Ishikawa (cell line): ENCODE data around the gene CNTNAP2.

Experiments
- CEBPB ChIP-seq: IDR thresholded peaks from 2 replicates; pipeline ENCODE4 v1.6.1; 2012
- CREB1 ChIP-seq: IDR thresholded peaks from 2 replicates; pipeline ENCODE4 v1.6.1; 2012; ENCODE audit warnings: low read depth
- EGR1 ChIP-seq: IDR thresholded peaks from 2 replicates; pipeline ENCODE4 v1.6.1; 2012
- EP300 ChIP-seq: IDR thresholded peaks from 2 replicates; pipeline ENCODE4 v1.6.1; 2012; ENCODE audit warnings: borderline replicate concordance
- RAD21 ChIP-seq: IDR thresholded peaks from 2 replicates; pipeline ENCODE4 v1.6.1; 2012; ENCODE audit warnings: low read depth
- TAF1 ChIP-seq: IDR thresholded peaks from 2 replicates; pipeline ENCODE4 v1.6.1; 2012; ENCODE audit warnings: low read depth, mild to moderate bottlenecking
- TCF12 ChIP-seq: IDR thresholded peaks from 2 replicates; pipeline ENCODE4 v1.6.1; 2012; ENCODE audit warnings: low read depth
- TEAD4 ChIP-seq: IDR thresholded peaks from 2 replicates; pipeline ENCODE4 v1.6.1; 2012
- YY1 ChIP-seq: IDR thresholded peaks from 2 replicates; pipeline ENCODE4 v1.6.1; 2012; ENCODE audit warnings: low read depth
- TF ChIP-seq, protein P1 (sequence below): IDR thresholded peaks from 2 replicates; pipeline ENCODE4 v1.6.1; 2012; ENCODE audit warnings: low read depth, mild to moderate bottlenecking
- TF ChIP-seq, protein P2 (sequence below): IDR thresholded peaks from 2 replicates; pipeline ENCODE4 v1.6.1; 2012

DNA sequence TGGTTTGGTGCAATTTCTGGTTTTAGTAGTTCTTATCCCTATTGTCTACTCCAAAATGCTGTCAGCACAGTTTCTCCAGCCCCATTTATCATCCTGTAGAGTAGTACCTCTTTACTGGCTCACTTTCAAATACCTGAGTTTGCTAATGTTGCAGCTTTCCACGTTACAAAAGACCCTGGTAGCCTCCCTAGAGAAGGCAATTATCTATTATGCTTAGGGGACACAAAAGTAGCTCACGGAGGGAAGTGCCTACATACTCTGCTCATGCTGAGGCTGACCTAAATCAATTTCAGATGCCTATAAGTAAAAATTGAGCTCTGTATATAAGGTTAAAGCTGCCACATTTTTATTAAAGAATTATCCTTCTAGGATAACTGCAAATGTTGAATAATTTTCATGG lies 603.6 kb downstream of the CNTNAP2 start:
- TF ChIP-seq, protein P1, sequence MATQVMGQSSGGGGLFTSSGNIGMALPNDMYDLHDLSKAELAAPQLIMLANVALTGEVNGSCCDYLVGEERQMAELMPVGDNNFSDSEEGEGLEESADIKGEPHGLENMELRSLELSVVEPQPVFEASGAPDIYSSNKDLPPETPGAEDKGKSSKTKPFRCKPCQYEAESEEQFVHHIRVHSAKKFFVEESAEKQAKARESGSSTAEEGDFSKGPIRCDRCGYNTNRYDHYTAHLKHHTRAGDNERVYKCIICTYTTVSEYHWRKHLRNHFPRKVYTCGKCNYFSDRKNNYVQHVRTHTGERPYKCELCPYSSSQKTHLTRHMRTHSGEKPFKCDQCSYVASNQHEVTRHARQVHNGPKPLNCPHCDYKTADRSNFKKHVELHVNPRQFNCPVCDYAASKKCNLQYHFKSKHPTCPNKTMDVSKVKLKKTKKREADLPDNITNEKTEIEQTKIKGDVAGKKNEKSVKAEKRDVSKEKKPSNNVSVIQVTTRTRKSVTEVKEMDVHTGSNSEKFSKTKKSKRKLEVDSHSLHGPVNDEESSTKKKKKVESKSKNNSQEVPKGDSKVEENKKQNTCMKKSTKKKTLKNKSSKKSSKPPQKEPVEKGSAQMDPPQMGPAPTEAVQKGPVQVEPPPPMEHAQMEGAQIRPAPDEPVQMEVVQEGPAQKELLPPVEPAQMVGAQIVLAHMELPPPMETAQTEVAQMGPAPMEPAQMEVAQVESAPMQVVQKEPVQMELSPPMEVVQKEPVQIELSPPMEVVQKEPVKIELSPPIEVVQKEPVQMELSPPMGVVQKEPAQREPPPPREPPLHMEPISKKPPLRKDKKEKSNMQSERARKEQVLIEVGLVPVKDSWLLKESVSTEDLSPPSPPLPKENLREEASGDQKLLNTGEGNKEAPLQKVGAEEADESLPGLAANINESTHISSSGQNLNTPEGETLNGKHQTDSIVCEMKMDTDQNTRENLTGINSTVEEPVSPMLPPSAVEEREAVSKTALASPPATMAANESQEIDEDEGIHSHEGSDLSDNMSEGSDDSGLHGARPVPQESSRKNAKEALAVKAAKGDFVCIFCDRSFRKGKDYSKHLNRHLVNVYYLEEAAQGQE: no peak
- TF ChIP-seq RAD21 (no peak), TAF1 (no peak), CREB1 (no peak), CEBPB (no peak), EGR1 (no peak), YY1 (no peak), TEAD4 (no peak), TCF12 (no peak), EP300 (no peak)
- TF ChIP-seq, protein P2, sequence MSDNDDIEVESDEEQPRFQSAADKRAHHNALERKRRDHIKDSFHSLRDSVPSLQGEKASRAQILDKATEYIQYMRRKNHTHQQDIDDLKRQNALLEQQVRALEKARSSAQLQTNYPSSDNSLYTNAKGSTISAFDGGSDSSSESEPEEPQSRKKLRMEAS: no peak
